Esophagus (tissue), 2 donors: ENCODE results near the gene MPRIP. TPM values are rescaled to one million over a fixed set of nuclear protein-coding genes. Genes with fewer than 3 reads are reported as not detected.

Experiments
- H3K27ac ChIP-seq, 2 donors: one replicate each; pipeline ENCODE4 v1.5.1; 2013; ENCODE audit warnings: low read depth in 2 of 2, mild to moderate bottlenecking in 2 of 2, inconsistent platforms in 1 of 2, low read length in 1 of 2, moderate library complexity in 1 of 2
- H3K27me3 ChIP-seq, 2 donors: one replicate each; pipeline ENCODE4 v1.6.1; 2013; ENCODE audit warnings: low read length in 2 of 2, control low read depth in 1 of 2, mild to moderate bottlenecking in 1 of 2; ENCODE audit not compliant: insufficient read depth in 2 of 2, control insufficient read depth in 1 of 2
- H3K36me3 ChIP-seq, 2 donors: one replicate each; pipeline ENCODE4 v1.6.1; 2013; ENCODE audit warnings: low read length in 1 of 2; ENCODE audit not compliant: control insufficient read depth in 2 of 2, insufficient read depth in 2 of 2
- H3K4me1 ChIP-seq, 2 donors: one replicate each; pipeline ENCODE4 v1.6.1; 2013; ENCODE audit warnings: low read length in 1 of 2; ENCODE audit not compliant: control insufficient read depth in 2 of 2, insufficient read depth in 2 of 2
- H3K4me3 ChIP-seq, 2 donors: one replicate each; pipeline ENCODE4 v1.5.1; 2013; ENCODE audit warnings: low read length in 2 of 2, mild to moderate bottlenecking in 2 of 2, low read depth in 1 of 2, moderate library complexity in 1 of 2
- H3K9me3 ChIP-seq, 2 donors: one replicate each; pipeline ENCODE4 v1.6.1; 2013; ENCODE audit warnings: mild to moderate bottlenecking in 2 of 2, low read depth in 1 of 2, low read length in 1 of 2, moderate library complexity in 1 of 2; ENCODE audit not compliant: control insufficient read depth in 2 of 2, insufficient read depth in 1 of 2
- WGBS, 2 donors: extraction: QIAGEN DNeasy Blood & Tissue Kit; methylation state at CpG; one replicate each; pipeline ENCODE4 v1.1.7; 2013; 5-methylcytosine and 5-hydroxymethylcytosine counted together
- polyA plus RNA-seq, 2 donors: library from polyadenylated mRNA; stranded (reverse); fragments of 200-250 nt; gene quantifications; one replicate each; pipeline ENCODE4 v1.2.3, GENCODE V29; 2013
- donor health status: healthy with polysubstance abuse.
- donor health status: Bipolar disorder and iron deficiency.

MPRIP gene
- polyA plus RNA-seq, 2 donors: 122 to 226 TPM

GRCh38 chr17:17035920-17036523 is 6.2 kb upstream of the MPRIP start:
- WGBS, 2 donors: 83 to 84% methylated on average over 12 of the region's 12 CpGs
- H3K9me3 ChIP-seq: no peaks in the 10 kb centered on the region
- no peaks in the 10 kb centered on the region for H3K27me3 ChIP-seq
- H3K4me1 ChIP-seq: peaks cover 0 to 3% of the 10 kb centered on the region in 2 donors
- no peak overlapping the region for H3K27ac ChIP-seq
- H3K4me3 ChIP-seq: no peak overlapping the region
- H3K36me3 ChIP-seq: no peaks in the 10 kb centered on the region

GRCh38 chr17:17036524-17036998 is 5.7 kb upstream of the MPRIP start:
- Histone ChIP-seq H3K36me3 (no peaks in the 10 kb centered on the region), H3K4me3 (no peak overlapping the region), H3K27me3 (no peaks in the 10 kb centered on the region), H3K27ac (peak overlapping the region; percentile 19 to 59), H3K4me1 (peaks cover 3% of the 10 kb centered on the region in 2 donors), H3K9me3 (no peaks in the 10 kb centered on the region)
- WGBS, 2 donors: 69 to 72% methylated on average over 10 of the region's 10 CpGs

- Histone ChIP-seq H3K27ac (no peak overlapping the region), H3K4me3 (no peak overlapping the region), H3K9me3 (no peaks in the 10 kb centered on the region), H3K36me3 (no peaks in the 10 kb centered on the region), H3K27me3 (no peaks in the 10 kb centered on the region), H3K4me1 (peaks cover 3 to 4% of the 10 kb centered on the region in 2 donors)
- 84 to 87% methylated on average over 6 of the region's 6 CpGs for WGBS, 2 donors
These were observed 2.3 kb upstream of the MPRIP start for GRCh38 chr17:17039911-17040310.

GRCh38 chr17:17041018-17041521 is 1.2 kb upstream of the MPRIP start:
- Histone ChIP-seq H3K36me3 (no peaks in the 10 kb centered on the region), H3K9me3 (no peaks in the 10 kb centered on the region), H3K4me3 (no peak overlapping the region), H3K27ac (peak overlapping the region in 1 of 2 donors; percentile 83), H3K4me1 (peaks cover 3 to 4% of the 10 kb centered on the region in 2 donors), H3K27me3 (no peaks in the 10 kb centered on the region)
- 35 to 49% methylated on average over 5 of the region's 5 CpGs for WGBS, 2 donors

GRCh38 chr17:17041571-17042383 is 480 bp upstream of the MPRIP start:
- Histone ChIP-seq H3K4me1 (peaks cover 0 to 4% of the 10 kb centered on the region in 2 donors), H3K27me3 (no peaks in the 10 kb centered on the region), H3K36me3 (no peaks in the 10 kb centered on the region), H3K27ac (peak overlapping the region; percentile 36 to 83), H3K9me3 (no peaks in the 10 kb centered on the region), H3K4me3 (peak overlapping the region; percentile 52 to 95)
- WGBS, 2 donors: 5 to 10% methylated on average over 31 to 44 of the region's 44 CpGs

- Histone ChIP-seq H3K27ac (peak overlapping the region; percentile 86 to 94), H3K27me3 (no peaks in the 10 kb centered on the region), H3K36me3 (no peaks in the 10 kb centered on the region), H3K9me3 (no peaks in the 10 kb centered on the region), H3K4me3 (peak overlapping the region; percentile 67 to 95), H3K4me1 (peaks cover 3 to 4% of the 10 kb centered on the region in 2 donors)
- WGBS, 2 donors: 0% methylated on average over 37 of the region's 37 CpGs
These were observed 699 bp downstream of the MPRIP start for GRCh38 chr17:17042851-17043460.

GRCh38 chr17:17043461-17044271 is 1.4 kb downstream of the MPRIP start:
- H3K4me3 ChIP-seq: peak overlapping the region; percentile 67 to 95
- no peaks in the 10 kb centered on the region for H3K9me3 ChIP-seq
- 9 to 11% methylated on average over 19 of the region's 19 CpGs for WGBS, 2 donors
- H3K4me1 ChIP-seq: peaks cover 4% of the 10 kb centered on the region in 2 donors
- H3K27ac ChIP-seq: peak overlapping the region; percentile 86 to 94
- no peaks in the 10 kb centered on the region for H3K27me3 ChIP-seq
- H3K36me3 ChIP-seq: no peaks in the 10 kb centered on the region

- H3K27ac ChIP-seq: peak overlapping the region; percentile 60 to 82
- peak overlapping the region; percentile 8 to 95 for H3K4me3 ChIP-seq
- no peaks in the 10 kb centered on the region for H3K9me3 ChIP-seq
- H3K4me1 ChIP-seq: peaks cover 4% of the 10 kb centered on the region in 2 donors
- WGBS, 2 donors: 5 to 8% methylated on average over 6 of the region's 6 CpGs
- H3K27me3 ChIP-seq: no peaks in the 10 kb centered on the region
- H3K36me3 ChIP-seq: no peaks in the 10 kb centered on the region
These were observed 2.7 kb downstream of the MPRIP start for GRCh38 chr17:17044846-17045561.
